Activated effector memory CD4-positive, alpha-beta T cell treated with Interleukin-2 at 50 U/mL for 16 hours (primary cell): ENCODE measurements around the gene MAST4.

Source experiments
- DNase-seq: peaks from one replicate; pipeline ENCODE4 v3.0.0-alpha.2; 2020

The MAST4 gene

GRCh38 chr5:66595756-66596635 lies at the start of gene MAST4:
Gene MAST4 (plus strand): TSS chr5:66596393. CDS start chr5:66596656, 263 bp downstream.
- no peak for DNase-seq

- DNase-seq: no peak
Observed at GRCh38 chr5:66546541-66546940, 49.7 kb upstream of the MAST4 start.

GRCh38 chr5:66551338-66551737 lies 44.9 kb upstream of the MAST4 start:
- no peak for DNase-seq

- DNase-seq: no peak
Observed at GRCh38 chr5:66551945-66552344, 44.2 kb upstream of the MAST4 start.

- no peak for DNase-seq
Observed at GRCh38 chr5:66553368-66553912, 42.8 kb upstream of the MAST4 start.

- no peak for DNase-seq
Observed at GRCh38 chr5:66553916-66554575, 42.1 kb upstream of the MAST4 start.

- no peak for DNase-seq
Observed at GRCh38 chr5:66554884-66555283, 41.3 kb upstream of the MAST4 start.

GRCh38 chr5:66558560-66558959 lies 37.6 kb upstream of the MAST4 start:
- DNase-seq: no peak

GRCh38 chr5:66560371-66560770 lies 35.8 kb upstream of the MAST4 start:
- no peak for DNase-seq

GRCh38 chr5:66561256-66561990 lies 34.8 kb upstream of the MAST4 start:
- DNase-seq: no peak

- DNase-seq: no peak
Observed at GRCh38 chr5:66565878-66566277, 30.3 kb upstream of the MAST4 start.

GRCh38 chr5:66567474-66567873 lies 28.7 kb upstream of the MAST4 start:
- no peak for DNase-seq

- DNase-seq: no peak
Observed at GRCh38 chr5:66570201-66570600, 26.0 kb upstream of the MAST4 start.

- DNase-seq: no peak
Observed at GRCh38 chr5:66573733-66574132, 22.5 kb upstream of the MAST4 start.

- DNase-seq: no peak
Observed at GRCh38 chr5:66582499-66583165, 13.6 kb upstream of the MAST4 start.

- no peak for DNase-seq
Observed at GRCh38 chr5:66585291-66585690, 10.9 kb upstream of the MAST4 start.

GRCh38 chr5:66587771-66588170 lies 8.4 kb upstream of the MAST4 start:
- DNase-seq: no peak

- DNase-seq: no peak
Observed at GRCh38 chr5:66596636-66597182, 516 bp downstream of the MAST4 start.

GRCh38 chr5:66597183-66597757 lies 1.1 kb downstream of the MAST4 start:
- no peak for DNase-seq

GRCh38 chr5:66602621-66603020 lies 6.4 kb downstream of the MAST4 start:
- DNase-seq: no peak

- no peak for DNase-seq
Observed at GRCh38 chr5:66603164-66603563, 7.0 kb downstream of the MAST4 start.

GRCh38 chr5:66603881-66604280 lies 7.7 kb downstream of the MAST4 start:
- no peak for DNase-seq
